Trophoblast cell (in vitro differentiated cells and primary cell): ENCODE measurements around the gene CCDC63.

ENCODE experiments used
- DNase-seq, 2 donors: peaks; one replicate each; pipeline ENCODE4 v3.0.0-alpha.2; 2016
- H2AFZ ChIP-seq: 2 replicates; pipeline ENCODE4 v1.6.1; 2013; ENCODE audit warnings: low read length, moderate library complexity, mild to moderate bottlenecking; ENCODE audit not compliant: insufficient read depth, poor library complexity
- H2AK5ac ChIP-seq: 2 replicates; pipeline ENCODE4 v1.6.1; 2013; ENCODE audit warnings: mild to moderate bottlenecking, low read length
- H2BK120ac ChIP-seq: 2 replicates; pipeline ENCODE4 v1.6.1; 2013; ENCODE audit warnings: low read length, mild to moderate bottlenecking, moderate library complexity; ENCODE audit not compliant: insufficient read depth, poor library complexity
- H2BK12ac ChIP-seq: 2 replicates; pipeline ENCODE4 v1.6.1; 2013; ENCODE audit warnings: mild to moderate bottlenecking, low read length, moderate library complexity
- H2BK5ac ChIP-seq: 2 replicates; pipeline ENCODE4 v1.6.1; 2013; ENCODE audit warnings: low read length, low read depth, moderate library complexity, mild to moderate bottlenecking; ENCODE audit not compliant: poor library complexity
- H3K14ac ChIP-seq: 2 replicates; pipeline ENCODE4 v1.6.1; 2013; ENCODE audit warnings: mild to moderate bottlenecking, low read length
- H3K18ac ChIP-seq: 2 replicates; pipeline ENCODE4 v1.6.1; 2013; ENCODE audit warnings: mild to moderate bottlenecking, low read length
- H3K23ac ChIP-seq: 2 replicates; pipeline ENCODE4 v1.6.1; 2013; ENCODE audit warnings: low read length
- H3K27ac ChIP-seq: 2 replicates; pipeline ENCODE4 v1.5.1; 2013; ENCODE audit warnings: low read depth, mild to moderate bottlenecking, inconsistent platforms, low read length, moderate library complexity
- H3K27me3 ChIP-seq: 2 replicates; pipeline ENCODE4 v1.6.1; 2013; ENCODE audit warnings: inconsistent platforms, mild to moderate bottlenecking, low read length, moderate library complexity; ENCODE audit not compliant: insufficient read depth
- H3K36me3 ChIP-seq, 2 experiments: 1 replicate in 1 of 2; 2 replicates in 1 of 2; pipeline ENCODE4 v1.6.1; 2013; ENCODE audit warnings: low read length in 2 of 2, mild to moderate bottlenecking in 2 of 2, moderate library complexity in 1 of 2; ENCODE audit not compliant: insufficient read depth in 2 of 2, control insufficient read depth in 1 of 2
- H3K4ac ChIP-seq: 2 replicates; pipeline ENCODE4 v1.6.1; 2013; ENCODE audit warnings: low read depth, mild to moderate bottlenecking, low read length, moderate library complexity
- H3K4me1 ChIP-seq, 2 experiments: 1 replicate in 1 of 2; 2 replicates in 1 of 2; pipeline ENCODE4 v1.6.1; 2013; ENCODE audit warnings: low read length in 2 of 2, mild to moderate bottlenecking in 2 of 2, moderate library complexity in 1 of 2; ENCODE audit not compliant: insufficient read depth in 2 of 2, control insufficient read depth in 1 of 2
- H3K4me2 ChIP-seq: 2 replicates; pipeline ENCODE4 v1.6.1; 2013; ENCODE audit warnings: inconsistent platforms, mild to moderate bottlenecking, low read length, moderate library complexity
- H3K4me3 ChIP-seq: 2 replicates; pipeline ENCODE4 v1.5.1; 2013; ENCODE audit warnings: mild to moderate bottlenecking, low read depth, low read length, inconsistent platforms
- H3K79me1 ChIP-seq: one replicate; pipeline ENCODE4 v1.6.1; 2013; ENCODE audit warnings: low read length
- H3K79me2 ChIP-seq: 2 replicates; pipeline ENCODE4 v1.6.1; 2013; ENCODE audit warnings: low read length, mild to moderate bottlenecking; ENCODE audit not compliant: control insufficient read depth, insufficient read depth, poor library complexity
- H3K9ac ChIP-seq: 2 replicates; pipeline ENCODE4 v1.6.1; 2013; ENCODE audit warnings: mild to moderate bottlenecking, low read length
- H3K9me3 ChIP-seq: 2 replicates; pipeline ENCODE4 v1.6.1; 2013; ENCODE audit warnings: low read depth, mild to moderate bottlenecking, control low read depth, inconsistent platforms, low read length; ENCODE audit not compliant: insufficient read depth
- H4K12ac ChIP-seq: 2 replicates; pipeline ENCODE4 v1.6.1; 2013; ENCODE audit warnings: low read depth, mild to moderate bottlenecking, low read length, moderate library complexity
- H4K8ac ChIP-seq: 2 replicates; pipeline ENCODE4 v1.6.1; 2013; ENCODE audit warnings: low read depth, mild to moderate bottlenecking, low read length, moderate library complexity
- H4K91ac ChIP-seq: one replicate; pipeline ENCODE4 v1.6.1; 2013; ENCODE audit warnings: low read depth, mild to moderate bottlenecking, low read length, moderate library complexity
- WGBS: extraction: QIAGEN DNeasy Blood & Tissue Kit; methylation state at CpG from one replicate; pipeline ENCODE4 v1.1.7; 2013; ENCODE audit warnings: missing lambda C conversion rate; ENCODE audit not compliant: insufficient read length, insufficient coverage; ENCODE audit errors: extremely low coverage; 5-methylcytosine and 5-hydroxymethylcytosine counted together

The CCDC63 gene

GRCh38 chr12:110930348-110931314, 83.8 kb downstream of the CCDC63 start:
- H2AK5ac ChIP-seq = no peak overlapping the region

GRCh38 chr12:110931315-110931728, 84.5 kb downstream of the CCDC63 start:
- Histone ChIP-seq H3K9me3 (peaks cover 4% of the 10 kb centered on the region), H3K4ac (no peak overlapping the region), H2AFZ (no peak overlapping the region), H2BK12ac (no peak overlapping the region), H4K91ac (no peak overlapping the region), H2BK120ac (no peak overlapping the region), H2AK5ac (no peak overlapping the region), H3K4me3 (no peak overlapping the region), H4K8ac (no peak overlapping the region), H3K14ac (no peak overlapping the region), H3K23ac (no peak overlapping the region), H3K4me1 (peaks cover 24 to 27% of the 10 kb centered on the region in 2 experiments), H3K18ac (no peak overlapping the region), H3K79me2 (no peaks in the 10 kb centered on the region), H3K36me3 (no peaks in the 10 kb centered on the region), H3K27ac (no peak overlapping the region), H4K12ac (no peak overlapping the region), H3K4me2 (no peak overlapping the region), H2BK5ac (no peak overlapping the region), H3K79me1 (peaks cover 12% of the 10 kb centered on the region), H3K9ac (no peak overlapping the region), H3K27me3 (no peaks in the 10 kb centered on the region)
- WGBS = no CpG with 5 or more reads among the region's 16 CpGs
- peak in 1 of 2 donors; percentile 66 for DNase-seq

More at GRCh38 chr12:110930348-110931314, 83.8 kb downstream of the CCDC63 start:
- no peak overlapping the region for H2BK12ac ChIP-seq
- no peak overlapping the region for H4K12ac ChIP-seq
- H3K9ac ChIP-seq = no peak overlapping the region
- peaks cover 12% of the 10 kb centered on the region for H3K79me1 ChIP-seq
- H3K9me3 ChIP-seq = peaks cover 4% of the 10 kb centered on the region
- DNase-seq = no peak
- H3K14ac ChIP-seq = no peak overlapping the region
- peaks cover 22 to 27% of the 10 kb centered on the region in 2 experiments for H3K4me1 ChIP-seq
- no peak overlapping the region for H2BK120ac ChIP-seq
- no peak overlapping the region for H4K8ac ChIP-seq
- H3K23ac ChIP-seq = no peak overlapping the region
- H3K4ac ChIP-seq = no peak overlapping the region
- H4K91ac ChIP-seq = no peak overlapping the region
- no peak overlapping the region for H2AFZ ChIP-seq
- no peaks in the 10 kb centered on the region for H3K79me2 ChIP-seq
- H2BK5ac ChIP-seq = no peak overlapping the region
- no peaks in the 10 kb centered on the region for H3K27me3 ChIP-seq
- H3K4me3 ChIP-seq = no peak overlapping the region
- no peaks in the 10 kb centered on the region for H3K36me3 ChIP-seq
- WGBS = 95% methylated on average over 1 of the region's 21 CpGs
- H3K18ac ChIP-seq = no peak overlapping the region
- no peak overlapping the region for H3K27ac ChIP-seq
- H3K4me2 ChIP-seq = no peak overlapping the region

GRCh38 chr12:110932046-110932445, 85.3 kb downstream of the CCDC63 start:
- Histone ChIP-seq H3K9ac (no peak overlapping the region), H3K4me2 (no peak overlapping the region), H4K91ac (no peak overlapping the region), H4K8ac (no peak overlapping the region), H3K79me1 (peaks cover 12% of the 10 kb centered on the region), H3K18ac (no peak overlapping the region), H3K27ac (no peak overlapping the region), H2AK5ac (no peak overlapping the region), H2BK120ac (no peak overlapping the region), H2AFZ (no peak overlapping the region), H3K36me3 (no peaks in the 10 kb centered on the region), H3K9me3 (peaks cover 4% of the 10 kb centered on the region), H3K27me3 (no peaks in the 10 kb centered on the region), H3K4me3 (no peak overlapping the region), H3K14ac (no peak overlapping the region), H3K4me1 (peaks cover 27 to 29% of the 10 kb centered on the region in 2 experiments), H3K23ac (no peak overlapping the region), H2BK5ac (no peak overlapping the region), H3K79me2 (no peaks in the 10 kb centered on the region), H3K4ac (no peak overlapping the region), H2BK12ac (no peak overlapping the region), H4K12ac (no peak overlapping the region)
- DNase-seq = peak; percentile 18 to 67
- WGBS = no CpG with 5 or more reads among the region's 11 CpGs

- Histone ChIP-seq H3K4me1 (peaks cover 27 to 32% of the 10 kb centered on the region in 2 experiments), H3K36me3 (no peaks in the 10 kb centered on the region), H3K9me3 (peaks cover 4% of the 10 kb centered on the region), H4K12ac (no peak overlapping the region), H4K8ac (no peak overlapping the region), H3K27ac (no peak overlapping the region), H3K79me2 (no peaks in the 10 kb centered on the region), H3K18ac (no peak overlapping the region), H3K4me2 (no peak overlapping the region), H2BK120ac (peak overlapping the region; percentile 37), H3K9ac (no peak overlapping the region), H4K91ac (peak overlapping the region; percentile 46), H3K27me3 (no peaks in the 10 kb centered on the region), H2AK5ac (peak overlapping the region; percentile 69), H3K4me3 (no peak overlapping the region), H3K4ac (no peak overlapping the region), H2AFZ (no peak overlapping the region), H3K14ac (peak overlapping the region; percentile 51), H2BK12ac (peak overlapping the region; percentile 12), H3K79me1 (peaks cover 12% of the 10 kb centered on the region), H2BK5ac (no peak overlapping the region), H3K23ac (no peak overlapping the region)
- DNase-seq = no peak
- WGBS = no CpG with 5 or more reads among the region's 16 CpGs
Observed at GRCh38 chr12:110933326-110933974, 86.7 kb downstream of the CCDC63 start.
